GM12878 (cell line): ENCODE results near the gene GRIK4. TPM values are rescaled to one million over a fixed set of nuclear protein-coding genes. Genes with fewer than 3 reads are reported as not detected.

Source experiments
- ATAC-seq: fragments of 200-7000 bp; cut with Tn5 transposase; 3 replicates; pipeline ENCODE4 v1.9.1; 2020; ENCODE audit warnings: mild to moderate bottlenecking, moderate library complexity
- BruUV-seq: library from RNA; stranded (reverse); fragments of 400-500 nt; replicated peaks from 2 replicates; lab custom pipeline; 2021; lab: Mats Ljungman, UMichigan
- CTCF ChIA-PET: fragments of 300-600 bp; sonication (Branson Sonifier 250); formaldehyde crosslinking; extraction: SDS; loops from one replicate; lab custom pipeline; 2021; ENCODE audit warnings: inconsistent platforms; lab: Yijun Ruan, JAX
- POLR2A ChIA-PET: fragments of 350-600 bp; formaldehyde crosslinking; extraction: SDS; loops from one replicate; lab custom pipeline; 2021; ENCODE audit warnings: inconsistent platforms; lab: Charles Lee
- RAD21 ChIA-PET: fragments of 300-600 bp; sonication (Branson Sonifier 250); formaldehyde crosslinking; loops from one replicate; lab custom pipeline; 2023; ENCODE audit warnings: antibody characterized with exemption; ENCODE audit not compliant: unreplicated experiment; lab: Charles Lee
- SMC1A ChIA-PET: fragments of 300-600 bp; sonication (Branson Sonifier 250); formaldehyde crosslinking; loops from one replicate; lab custom pipeline; 2023; ENCODE audit not compliant: unreplicated experiment, uncharacterized antibody; lab: Charles Lee
- DNase-seq: peaks from one replicate; pipeline ENCODE4 v3.0.0-alpha.2; 2011; ENCODE audit warnings: low read depth, low spot score
- FAIRE-seq: peaks from 3 replicates; lab custom pipeline; 2011; peaks lifted over from hg19 to GRCh38; lab: Jason Lieb, UNC
- H2AFZ ChIP-seq: 2 replicates; pipeline ENCODE4 v1.6.0; 2011; ENCODE audit warnings: low read depth, low read length, control low read depth; ENCODE audit not compliant: control insufficient read depth
- H3K27ac ChIP-seq: 2 replicates; pipeline ENCODE4 v1.5.1; 2011; ENCODE audit warnings: control low read depth; ENCODE audit not compliant: control insufficient read depth, insufficient read depth
- H3K27me3 ChIP-seq, 2 experiments: replicated peaks in 1 of 2; 2 replicates each; pipeline versions ENCODE4 v1.6.0 to v1.6.1; 2011; ENCODE audit warnings: low read length in 1 of 2; ENCODE audit not compliant: control insufficient read depth in 2 of 2, insufficient read depth in 2 of 2
- H3K36me3 ChIP-seq, 2 experiments: 2 replicates each; pipeline ENCODE4 v1.5.1; 2011; ENCODE audit warnings: low read length in 1 of 2; ENCODE audit not compliant: control insufficient read depth in 2 of 2, insufficient read depth in 2 of 2
- H3K4me1 ChIP-seq: 2 replicates; pipeline ENCODE4 v1.6.1; 2011; ENCODE audit warnings: mild to moderate bottlenecking, low read length, moderate library complexity, mixed read lengths; ENCODE audit not compliant: control insufficient read depth, insufficient read depth
- H3K4me2 ChIP-seq: 2 replicates; pipeline ENCODE4 v1.6.0; 2011; ENCODE audit warnings: control low read depth; ENCODE audit not compliant: control insufficient read depth, insufficient read depth
- H3K4me3 ChIP-seq: fragments of 200-600 bp; sonication (generic); 2 replicates; pipeline ENCODE4 v1.5.1; 2016
- H3K79me2 ChIP-seq: 2 replicates; pipeline ENCODE4 v1.6.0; 2011; ENCODE audit warnings: low read length; ENCODE audit not compliant: control insufficient read depth, insufficient read depth
- H3K9ac ChIP-seq: 2 replicates; pipeline ENCODE4 v1.8.0; 2011; ENCODE audit warnings: low read length, control low read depth, mixed read lengths; ENCODE audit not compliant: control insufficient read depth, insufficient read depth
- H3K9me3 ChIP-seq: replicated peaks from 3 replicates; pipeline ENCODE4 v1.5.1; 2011; ENCODE audit warnings: mild to moderate bottlenecking, low read length; ENCODE audit not compliant: control insufficient read depth, insufficient read depth
- H4K20me1 ChIP-seq: 2 replicates; pipeline ENCODE4 v1.6.0; 2011; ENCODE audit not compliant: control insufficient read depth, insufficient read depth
- FOS ChIP-seq: IDR thresholded peaks from 3 replicates; pipeline ENCODE4 v1.6.1; 2011; ENCODE audit warnings: borderline replicate concordance; ENCODE audit not compliant: insufficient read length; ENCODE audit errors: extremely low read depth
- HDGF ChIP-seq: fragments of 450-650 bp; IDR thresholded peaks from 2 replicates; pipeline ENCODE4 v1.6.1; 2016; ENCODE audit warnings: antibody characterized with exemption
- IKZF1 ChIP-seq: fragments of 450-650 bp; conservative IDR thresholded peaks from 2 replicates; pipeline ENCODE4 v1.6.1; 2017; ENCODE audit warnings: antibody characterized with exemption, mild to moderate bottlenecking
- IKZF2 ChIP-seq, 2 experiments: fragments of 450-650 bp; IDR thresholded peaks; 2 replicates each; pipeline ENCODE4 v1.6.1; 2017; ENCODE audit warnings: mild to moderate bottlenecking in 2 of 2, moderate library complexity in 2 of 2
- KLF5 ChIP-seq: fragments of 450-650 bp; IDR thresholded peaks from 2 replicates; pipeline ENCODE4 v1.6.1; 2014; ENCODE audit warnings: mild to moderate bottlenecking; ENCODE audit not compliant: partially characterized antibody
- LARP7 ChIP-seq: fragments of 450-650 bp; IDR thresholded peaks from 2 replicates; pipeline ENCODE4 v1.6.1; 2017; ENCODE audit warnings: mild to moderate bottlenecking
- RUNX3 ChIP-seq: IDR thresholded peaks from 2 replicates; pipeline ENCODE4 v1.6.1; 2012; ENCODE audit warnings: low read length, inconsistent platforms
- SRF ChIP-seq, 2 experiments: IDR thresholded peaks; 2 replicates each; pipeline ENCODE4 v1.6.1; 2011; ENCODE audit warnings: low read depth in 2 of 2, low read length in 2 of 2, mild to moderate bottlenecking in 1 of 2, moderate library complexity in 1 of 2
- SUPT20H ChIP-seq: IDR thresholded peaks from 2 replicates; pipeline ENCODE4 v1.6.1; 2011; ENCODE audit warnings: low read depth, mild to moderate bottlenecking, low read length, moderate library complexity, borderline replicate concordance; ENCODE audit not compliant: control insufficient read depth
- TARDBP ChIP-seq: IDR thresholded peaks from 2 replicates; pipeline ENCODE4 v1.6.1; 2016; ENCODE audit warnings: borderline replicate concordance
- ZNF687 ChIP-seq: fragments of 450-650 bp; IDR thresholded peaks from 2 replicates; pipeline ENCODE4 v1.6.1; 2017; ENCODE audit warnings: mild to moderate bottlenecking, moderate library complexity
- WGBS: methylation state at CpG from one replicate; pipeline ENCODE4 v1.1.6; 2016; ENCODE audit warnings: low lambda C conversion rate; ENCODE audit not compliant: insufficient replicate concordance, insufficient coverage; ENCODE audit errors: missing lambda C conversion rate; 5-methylcytosine and 5-hydroxymethylcytosine counted together
- in situ Hi-C: fragments of 300-500 bp; cut with MboI; formaldehyde crosslinking; loops from 9 replicates; pipeline ENCODE4 v1.14.3; 2018; ENCODE audit warnings: mixed read lengths
- intact Hi-C: fragments of 100-400 bp; cut with micrococcal nuclease; formaldehyde crosslinking; loops from one replicate; pipeline ENCODE4 v1.14.2; 2022; ENCODE audit not compliant: unreplicated experiment
- polyA plus RNA-seq, 11 experiments: library from polyadenylated mRNA; depleted of rRNA in 4 of 11; unstranded in 6 of 11; stranded (reverse) in 5 of 11; fragments of >200 nt; fragmentation: Nextera tagmentation in 4 of 11; fragmentation: Illumina TruSeq in 1 of 11; extraction: Ambion mirVana in 4 of 11; extraction: Trizol in 1 of 11; gene quantifications; 1 replicate in 1 of 11; 2 replicates in 10 of 11; pipeline versions ENCODE4 v1.2.1 to v1.2.3, GENCODE V29; 2011 to 2016; ENCODE audit warnings: inconsistent platforms in 2 of 11, missing spikeins in 2 of 11, low read depth in 1 of 11
- total RNA-seq, 4 experiments: library from RNA; depleted of rRNA in 3 of 4; stranded (reverse); fragments of >200 nt in 3 of 4; fragmentation: Illumina TruSeq in 1 of 4; extraction: Trizol in 1 of 4; gene quantifications; 2 replicates each; pipeline versions ENCODE4 v1.2.1 to v1.2.3, GENCODE V29; 2013 to 2021
- TF ChIP-seq, protein P1 (sequence below): fragments of 450-650 bp; IDR thresholded peaks from 2 replicates; pipeline ENCODE4 v1.6.1; 2017; ENCODE audit warnings: low read depth, mild to moderate bottlenecking, moderate library complexity

The GRIK4 gene
- total and polyA plus RNA-seq, 10 of the 15 experiments (the other 5 are each of a cell fraction or from before 2014, with no cell fraction given), result 0.33 to 3.6 (median 0.72) TPM

DNA sequence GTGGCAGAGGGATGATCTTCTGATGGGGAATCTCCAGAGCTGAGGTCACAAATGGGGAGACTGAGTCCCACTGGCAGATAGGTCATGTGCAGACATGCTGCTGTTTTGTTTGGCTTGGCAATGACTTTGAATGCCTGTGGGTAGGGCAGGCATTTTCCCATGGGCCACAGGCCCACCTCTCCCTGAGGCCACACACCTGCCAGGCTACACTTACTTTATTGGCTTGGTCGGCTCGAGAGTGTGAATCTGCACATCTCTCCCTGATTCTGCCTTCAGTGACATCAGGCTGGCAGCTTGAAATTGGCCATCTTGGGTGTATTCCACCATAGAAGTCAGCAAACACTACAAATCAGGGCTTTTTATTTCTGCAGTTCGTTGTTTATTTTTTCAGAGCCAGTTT, 91.5 kb downstream of the GRIK4 start (continued):
- TF ChIP-seq ZNF687, result no peak

GRCh38 chr11:120605469-120605868, 93.9 kb downstream of the GRIK4 start:
- in situ Hi-C loops (no loop called here), intact Hi-C loops (no loop called here)
- DNase-seq (no peak), FAIRE-seq (no peak), ATAC-seq (peak; percentile 76)
- 52% methylated on average over 4 of the region's 4 CpGs for WGBS
- H3K9ac ChIP-seq, result no peak overlapping the region
- no peak overlapping the region for H3K4me2 ChIP-seq
- H3K79me2 ChIP-seq, result no peaks in the 10 kb centered on the region
- H3K4me1 ChIP-seq, result peaks cover 3% of the 10 kb centered on the region; the same call in 1 of the 2 replicates
- H3K4me3 ChIP-seq, result no peak overlapping the region
- no peak overlapping the region for H3K27ac ChIP-seq
- H4K20me1 ChIP-seq, result no peaks in the 10 kb centered on the region
- RAD21 ChIA-PET, result interaction anchor here (0.9 to 3.2 kb wide), 7 partner anchors 8 to 79 kb away, joined by 3 to 19 read pairs (median 3); no protein-coding TSS in a partner anchor
- SMC1A ChIA-PET, result interaction anchor here (1.0 to 1.2 kb wide), 4 partner anchors 8 to 53 kb away, joined by 3 to 5 read pairs (median 4); no protein-coding TSS in a partner anchor
- no peaks in the 10 kb centered on the region for H3K9me3 ChIP-seq
- no peaks in the 10 kb centered on the region for H3K27me3 ChIP-seq
- H2AFZ ChIP-seq, result no peak overlapping the region
- CTCF ChIA-PET, result interaction anchor here (1.3 to 1.5 kb wide), 2 partner anchors 51 to 81 kb away, joined by 5 read pairs; no protein-coding TSS in a partner anchor
- POLR2A ChIA-PET, result interaction anchor here (1.2 kb wide), 1 partner anchor 9 kb away, joined by 6 read pairs; no protein-coding TSS in a partner anchor
- H3K36me3 ChIP-seq, result no peaks in the 10 kb centered on the region
- BruUV-seq, result no TSS peak
- no peak for TF ChIP-seq SUPT20H
- no peak for TF ChIP-seq FOS
- peak; percentile 62 for TF ChIP-seq IKZF1
- peak; percentile 65 for TF ChIP-seq ZNF687
- no peak for TF ChIP-seq SRF (IDR thresholded peaks at IDR 0.05; ENCODE audit: low read depth in 2 of 2, low read length in 2 of 2)
- no peak for TF ChIP-seq LARP7
- TF ChIP-seq, protein P1, sequence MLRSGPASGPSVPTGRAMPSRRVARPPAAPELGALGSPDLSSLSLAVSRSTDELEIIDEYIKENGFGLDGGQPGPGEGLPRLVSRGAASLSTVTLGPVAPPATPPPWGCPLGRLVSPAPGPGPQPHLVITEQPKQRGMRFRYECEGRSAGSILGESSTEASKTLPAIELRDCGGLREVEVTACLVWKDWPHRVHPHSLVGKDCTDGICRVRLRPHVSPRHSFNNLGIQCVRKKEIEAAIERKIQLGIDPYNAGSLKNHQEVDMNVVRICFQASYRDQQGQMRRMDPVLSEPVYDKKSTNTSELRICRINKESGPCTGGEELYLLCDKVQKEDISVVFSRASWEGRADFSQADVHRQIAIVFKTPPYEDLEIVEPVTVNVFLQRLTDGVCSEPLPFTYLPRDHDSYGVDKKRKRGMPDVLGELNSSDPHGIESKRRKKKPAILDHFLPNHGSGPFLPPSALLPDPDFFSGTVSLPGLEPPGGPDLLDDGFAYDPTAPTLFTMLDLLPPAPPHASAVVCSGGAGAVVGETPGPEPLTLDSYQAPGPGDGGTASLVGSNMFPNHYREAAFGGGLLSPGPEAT, result peak; percentile 59; the same call in 1 of the 2 replicates
- TF ChIP-seq RUNX3, result 0 out of 2 replicates have a peak, but pooled peaks have one; percentile 22
- TF ChIP-seq TARDBP, result no peak
- TF ChIP-seq KLF5, result no peak
- TF ChIP-seq HDGF, result peak; percentile 38; the same call in 1 of the 2 replicates
- peak; percentile 40 to 62; a peak in 2 of 4 replicates for TF ChIP-seq IKZF2 (IDR thresholded peaks at IDR 0.05)
